Mucosa of rectum (tissue), 2 donors: ENCODE data around the gene PIMREG.

Experiments
- H3K27ac ChIP-seq, 2 donors: one replicate each; pipeline ENCODE4 v1.7.0; 2013; ENCODE audit warnings: inconsistent platforms in 2 of 2, low read depth in 2 of 2, low read length in 2 of 2
- H3K27me3 ChIP-seq, 2 donors: one replicate each; pipeline ENCODE4 v1.7.0; 2013; ENCODE audit warnings: low read length in 2 of 2; ENCODE audit not compliant: control insufficient read depth in 2 of 2, insufficient read depth in 2 of 2
- H3K36me3 ChIP-seq, 2 donors: one replicate each; pipeline ENCODE4 v1.7.0; 2013; ENCODE audit warnings: low read length in 2 of 2; ENCODE audit not compliant: control insufficient read depth in 2 of 2, insufficient read depth in 2 of 2
- H3K4me1 ChIP-seq, 2 donors: one replicate each; pipeline ENCODE4 v1.7.0; 2013; ENCODE audit warnings: low read length in 2 of 2, mild to moderate bottlenecking in 1 of 2; ENCODE audit not compliant: control insufficient read depth in 2 of 2, insufficient read depth in 2 of 2
- H3K4me3 ChIP-seq, 2 donors: one replicate each; pipeline ENCODE4 v1.7.0; 2013; ENCODE audit warnings: low read length in 2 of 2
- H3K9ac ChIP-seq, 2 donors: one replicate each; pipeline ENCODE4 v1.7.0; 2013; ENCODE audit warnings: low read length in 2 of 2, low read depth in 1 of 2, mild to moderate bottlenecking in 1 of 2
- H3K9me3 ChIP-seq, 2 donors: one replicate each; pipeline ENCODE4 v1.7.0; 2013; ENCODE audit warnings: low read length in 2 of 2; ENCODE audit not compliant: control insufficient read depth in 2 of 2
- donor health status: healthy.
- donor health status: Normal muscosa, but diverticular disease.

The PIMREG gene

GRCh38 chr17:6498356-6498755, 54.1 kb downstream of the PIMREG start:
- no peak overlapping the region for H3K9ac ChIP-seq
- no peaks in the 10 kb centered on the region for H3K9me3 ChIP-seq
- H3K27ac ChIP-seq = no peak overlapping the region
- no peaks in the 10 kb centered on the region for H3K27me3 ChIP-seq
- no peak overlapping the region for H3K4me3 ChIP-seq
- no peaks in the 10 kb centered on the region for H3K36me3 ChIP-seq
- peaks cover 3 to 5% of the 10 kb centered on the region in 2 donors for H3K4me1 ChIP-seq

GRCh38 chr17:6498901-6499540, 54.8 kb downstream of the PIMREG start:
- H3K9me3 ChIP-seq = no peaks in the 10 kb centered on the region
- no peak overlapping the region for H3K9ac ChIP-seq
- H3K4me3 ChIP-seq = no peak overlapping the region
- no peaks in the 10 kb centered on the region for H3K27me3 ChIP-seq
- H3K4me1 ChIP-seq = peaks cover 3 to 5% of the 10 kb centered on the region in 2 donors
- no peaks in the 10 kb centered on the region for H3K36me3 ChIP-seq
- H3K27ac ChIP-seq = no peak overlapping the region
